Measurements from ENCODE around the gene AZGP1. TPM values are rescaled to one million over a fixed set of nuclear protein-coding genes. Genes with fewer than 3 reads are reported as not detected.

AZGP1 gene
- total and polyA plus RNA-seq, 3 experiments from 2014 or later, result not detected

Other genes with a start within 250 kb of the AZGP1 start
- not detected for gene CYP3A7, start 240.8 kb downstream of the AZGP1 start, total RNA-seq
- not detected for gene CYP3A7, start 240.8 kb downstream of the AZGP1 start, polyA plus RNA-seq
- not detected for gene CYP3A4, start 191.8 kb downstream of the AZGP1 start, total RNA-seq
- gene CYP3A4, start 191.8 kb downstream of the AZGP1 start, polyA plus RNA-seq, result not detected
- not detected for gene CYP3A43, start 148.0 kb downstream of the AZGP1 start, total RNA-seq
- not detected for gene CYP3A43, start 148.0 kb downstream of the AZGP1 start, polyA plus RNA-seq
- under 1 TPM in 1 of 2 experiments, not detected in 1; 0.26 TPM for gene OR2AE1, start 99.0 kb downstream of the AZGP1 start, total RNA-seq
- gene OR2AE1, start 99.0 kb downstream of the AZGP1 start, polyA plus RNA-seq, result not detected
- 10 to 100 TPM; 30.0 to 31.0 TPM for gene TRIM4, start 56.5 kb downstream of the AZGP1 start, total RNA-seq
- gene TRIM4, start 56.5 kb downstream of the AZGP1 start, polyA plus RNA-seq, result 25.8 TPM
- gene GJC3, start 46.4 kb downstream of the AZGP1 start, total RNA-seq, result under 1 TPM in 1 of 2 experiments, not detected in 1; 0.20 TPM
- not detected for gene GJC3, start 46.4 kb downstream of the AZGP1 start, polyA plus RNA-seq
- 10 to 100 TPM; 48.4 to 53.4 TPM for gene ZKSCAN1, start 39.6 kb upstream of the AZGP1 start, total RNA-seq
- 57.9 TPM for gene ZKSCAN1, start 39.6 kb upstream of the AZGP1 start, polyA plus RNA-seq
- gene ZSCAN21, start 73.7 kb upstream of the AZGP1 start, total RNA-seq, result 10 to 100 TPM; 10.7 to 11.3 TPM
- gene ZSCAN21, start 73.7 kb upstream of the AZGP1 start, polyA plus RNA-seq, result 8.2 TPM
- gene ZNF3, start 105.7 kb upstream of the AZGP1 start, total RNA-seq, result 10 to 100 TPM; 26.8 to 27.9 TPM
- 29.8 TPM for gene ZNF3, start 105.7 kb upstream of the AZGP1 start, polyA plus RNA-seq
- 100 to 1,000 TPM; 110 to 111 TPM for gene COPS6, start 112.9 kb upstream of the AZGP1 start, total RNA-seq
- 144 TPM for gene COPS6, start 112.9 kb upstream of the AZGP1 start, polyA plus RNA-seq
- 100 to 1,000 TPM; 440 to 452 TPM for gene MCM7, start 125.4 kb upstream of the AZGP1 start, total RNA-seq
- gene MCM7, start 125.4 kb upstream of the AZGP1 start, polyA plus RNA-seq, result 28.9 TPM
- 10 to 100 TPM; 13.8 to 17.3 TPM for gene AP4M1, start 125.6 kb upstream of the AZGP1 start, total RNA-seq
- 5.2 TPM for gene AP4M1, start 125.6 kb upstream of the AZGP1 start, polyA plus RNA-seq
- gene TAF6, start 143.3 kb upstream of the AZGP1 start, total RNA-seq, result 10 to 100 TPM; 75.7 to 82.3 TPM
- 39.8 TPM for gene TAF6, start 143.3 kb upstream of the AZGP1 start, polyA plus RNA-seq
- 10 to 100 TPM; 18.9 to 19.0 TPM for gene CNPY4, start 143.6 kb upstream of the AZGP1 start, total RNA-seq
- gene CNPY4, start 143.6 kb upstream of the AZGP1 start, polyA plus RNA-seq, result 24.1 TPM
- 1 to 10 TPM; 4.4 TPM for gene MBLAC1, start 150.9 kb upstream of the AZGP1 start, total RNA-seq
- gene MBLAC1, start 150.9 kb upstream of the AZGP1 start, polyA plus RNA-seq, result 2.3 TPM
- 100 to 1,000 TPM; 125 to 130 TPM for gene LAMTOR4, start 172.9 kb upstream of the AZGP1 start, total RNA-seq
- 386 TPM for gene LAMTOR4, start 172.9 kb upstream of the AZGP1 start, polyA plus RNA-seq
- 10 to 100 TPM; 30.5 to 33.2 TPM for gene TRAPPC14, start 182.7 kb upstream of the AZGP1 start, total RNA-seq
- gene TRAPPC14, start 182.7 kb upstream of the AZGP1 start, polyA plus RNA-seq, result 3.4 TPM
- 1 to 10 TPM; 1.0 to 1.6 TPM for gene GAL3ST4, start 192.6 kb upstream of the AZGP1 start, total RNA-seq
- 0.52 TPM for gene GAL3ST4, start 192.6 kb upstream of the AZGP1 start, polyA plus RNA-seq
- gene GPC2, start 201.3 kb upstream of the AZGP1 start, total RNA-seq, result 1 to 10 TPM; 1.6 to 2.1 TPM
- not detected for gene GPC2, start 201.3 kb upstream of the AZGP1 start, polyA plus RNA-seq
- gene STAG3, start 201.9 kb upstream of the AZGP1 start, total RNA-seq, result 1 to 10 TPM; 5.0 to 5.1 TPM
- gene STAG3, start 201.9 kb upstream of the AZGP1 start, polyA plus RNA-seq, result 1.5 TPM
- gene PVRIG, start 243.9 kb upstream of the AZGP1 start, total RNA-seq, result 10 to 100 TPM; 23.9 to 24.5 TPM
- gene PVRIG, start 243.9 kb upstream of the AZGP1 start, polyA plus RNA-seq, result 131 TPM